ENCODE data around the gene SLC25A29.
"Not testable (repeated sequence)": the region's sequence is repeated elsewhere in the genome, so short reads cannot be mapped to it uniquely, and the experiment has no call there.

The SLC25A29 gene

GRCh38 chr14:100306101-100306997 lies at the start of gene SLC25A29:
TSS of gene SLC25A29 (minus strand) at chr14:100306444. CDS start at chr14:100306232, 212 bp downstream.
- DNase-seq (ENCODE audit: low read depth in 3 of 3): peak; percentile 38 to 76 (median 56)

GRCh38 chr14:100350986-100351385 lies 44.7 kb upstream of the SLC25A29 start:
- no peak for DNase-seq (ENCODE audit: low read depth in 3 of 3)

GRCh38 chr14:100350276-100350926 lies 44.2 kb upstream of the SLC25A29 start:
- DNase-seq (ENCODE audit: low read depth in 3 of 3): no peak

GRCh38 chr14:100348784-100349685 lies 42.8 kb upstream of the SLC25A29 start:
- no peak for DNase-seq (ENCODE audit: low read depth in 3 of 3)

- DNase-seq (ENCODE audit: low read depth in 3 of 3): no peak
Observed at GRCh38 chr14:100348253-100348729, 42.0 kb upstream of the SLC25A29 start.

GRCh38 chr14:100346306-100347091 lies 40.3 kb upstream of the SLC25A29 start:
- no peak for DNase-seq (ENCODE audit: low read depth in 3 of 3)

GRCh38 chr14:100345711-100346110 lies 39.5 kb upstream of the SLC25A29 start:
- DNase-seq (ENCODE audit: low read depth in 3 of 3): no peak

- not testable (repeated sequence) for DNase-seq (ENCODE audit: low read depth in 3 of 3)
Observed at GRCh38 chr14:100344657-100345056, 38.4 kb upstream of the SLC25A29 start.

- DNase-seq (ENCODE audit: low read depth in 3 of 3): not testable (repeated sequence)
Observed at GRCh38 chr14:100342826-100343225, 36.6 kb upstream of the SLC25A29 start.

GRCh38 chr14:100342195-100342594 lies 36.0 kb upstream of the SLC25A29 start:
- no peak for DNase-seq (ENCODE audit: low read depth in 3 of 3)

- DNase-seq (ENCODE audit: low read depth in 3 of 3): no peak
Observed at GRCh38 chr14:100341301-100342031, 35.2 kb upstream of the SLC25A29 start.

- no peak for DNase-seq (ENCODE audit: low read depth in 3 of 3)
Observed at GRCh38 chr14:100340423-100340813, 34.2 kb upstream of the SLC25A29 start.

- DNase-seq (ENCODE audit: low read depth in 3 of 3): no peak
Observed at GRCh38 chr14:100339766-100340422, 33.6 kb upstream of the SLC25A29 start.

- no peak for DNase-seq (ENCODE audit: low read depth in 3 of 3)
Observed at GRCh38 chr14:100336618-100337530, 30.6 kb upstream of the SLC25A29 start.

GRCh38 chr14:100334904-100335303 lies 28.7 kb upstream of the SLC25A29 start:
- DNase-seq (ENCODE audit: low read depth in 3 of 3): no peak

- DNase-seq (ENCODE audit: low read depth in 3 of 3): no peak
Observed at GRCh38 chr14:100333827-100334226, 27.6 kb upstream of the SLC25A29 start.

GRCh38 chr14:100333311-100333710 lies 27.1 kb upstream of the SLC25A29 start:
- DNase-seq (ENCODE audit: low read depth in 3 of 3): no peak

- DNase-seq (ENCODE audit: low read depth in 3 of 3): no peak
Observed at GRCh38 chr14:100332797-100333196, 26.6 kb upstream of the SLC25A29 start.
